HG02763 (cell line): ENCODE results near the gene RAB31.

Source experiments
- ATAC-seq: cut with Tn5 transposase; IDR thresholded peaks from one replicate; pipeline ENCODE4 v1.9.1; 2021; ENCODE audit warnings: mild to moderate bottlenecking, moderate library complexity; ENCODE audit not compliant: unreplicated experiment

Gene RAB31

DNA sequence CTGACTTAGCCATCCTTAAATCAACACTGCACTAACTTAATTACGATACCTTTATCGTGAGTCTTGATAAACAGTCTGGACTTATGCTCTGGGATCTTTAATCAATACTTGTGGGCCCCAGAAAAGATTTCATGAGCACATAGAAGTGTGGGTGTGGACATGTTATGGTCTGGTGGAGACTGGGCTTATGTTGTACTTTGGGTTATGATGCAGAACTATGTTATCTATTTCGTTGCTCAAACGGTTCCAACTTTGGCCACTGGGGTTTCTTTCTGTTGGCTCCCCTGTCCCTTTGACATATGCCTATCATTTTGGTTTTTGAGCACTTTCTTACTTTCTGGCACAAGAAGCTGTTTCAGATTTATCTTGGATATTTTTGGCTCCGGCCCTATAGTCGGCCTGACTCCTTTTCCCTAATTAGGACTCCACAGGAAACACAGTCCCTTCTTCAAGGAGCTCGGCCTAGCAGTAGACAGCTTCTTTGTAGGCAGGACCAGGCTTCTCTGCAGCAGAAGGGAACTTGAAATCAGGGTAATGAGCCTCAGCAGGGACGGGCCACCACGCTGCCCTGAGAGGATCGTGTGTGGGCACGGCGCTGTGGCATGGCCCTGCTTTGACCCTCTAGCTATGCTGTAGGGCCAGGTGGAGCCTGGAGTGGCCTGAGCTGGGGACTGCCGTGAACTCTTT is 123.1 kb downstream of the RAB31 start:
- ATAC-seq, result no peak

DNA sequence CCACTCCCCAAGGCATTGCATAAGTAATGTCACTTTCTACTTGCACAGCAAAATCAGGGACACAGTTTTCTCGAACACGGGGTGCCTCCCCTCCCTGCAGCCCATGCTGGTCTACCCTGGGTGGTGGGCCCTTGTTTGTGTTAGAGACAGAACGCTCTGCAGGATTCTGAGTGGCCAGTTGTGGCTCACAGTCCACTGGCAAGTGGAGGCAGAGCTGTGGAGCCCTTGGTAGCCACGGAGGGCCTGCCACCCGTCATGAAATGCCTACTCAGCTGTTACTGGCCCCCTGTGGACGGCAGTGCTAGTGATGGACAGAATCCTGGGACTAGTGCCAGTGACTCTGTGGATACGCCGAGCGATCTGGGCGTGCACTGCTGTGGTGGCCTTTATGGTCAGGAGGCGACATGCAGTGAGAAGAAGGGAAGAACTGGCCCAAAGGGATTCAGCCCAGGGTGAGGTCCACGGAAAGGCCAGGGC is 123.7 kb downstream of the RAB31 start:
- ATAC-seq, result no peak

DNA sequence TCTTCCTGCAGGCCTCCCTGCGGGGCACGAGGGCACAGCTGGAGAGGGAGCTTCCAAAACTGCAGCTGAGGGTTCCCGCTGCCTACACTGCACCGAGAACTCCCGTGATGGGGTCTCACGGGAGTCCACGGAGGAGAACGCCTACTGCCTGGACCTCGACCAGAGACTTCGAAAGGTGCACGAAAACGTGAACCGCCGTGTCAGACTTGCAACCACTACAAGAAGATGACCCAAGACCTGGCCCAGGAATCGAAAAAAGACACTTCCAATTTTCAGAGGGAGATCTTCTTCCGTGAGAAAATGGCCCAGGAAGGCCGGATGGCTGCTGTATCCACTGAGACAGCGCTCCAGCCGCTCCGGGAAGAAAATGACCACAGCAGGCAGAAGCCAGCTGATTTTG is 124.8 kb downstream of the RAB31 start:
- no peak for ATAC-seq

DNA sequence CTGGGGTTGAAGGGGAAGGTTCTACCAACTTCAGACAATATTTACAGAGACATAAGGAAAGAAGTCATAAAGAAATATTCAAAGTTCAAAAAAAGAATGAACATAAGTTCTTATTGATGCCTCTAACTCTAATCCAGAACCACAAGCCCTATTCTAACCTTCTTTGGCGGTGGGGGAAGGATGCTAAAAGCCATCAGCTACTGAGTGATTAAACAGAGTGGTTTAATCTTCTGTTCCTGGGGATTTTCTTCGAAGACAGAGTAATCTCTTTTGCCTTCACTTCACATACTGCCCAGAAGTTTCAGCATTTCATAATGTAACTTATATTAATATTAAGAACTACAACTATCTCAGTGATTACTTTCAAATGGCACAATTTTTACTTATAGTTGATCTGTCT is 126.5 kb downstream of the RAB31 start:
- ATAC-seq, result no peak

DNA sequence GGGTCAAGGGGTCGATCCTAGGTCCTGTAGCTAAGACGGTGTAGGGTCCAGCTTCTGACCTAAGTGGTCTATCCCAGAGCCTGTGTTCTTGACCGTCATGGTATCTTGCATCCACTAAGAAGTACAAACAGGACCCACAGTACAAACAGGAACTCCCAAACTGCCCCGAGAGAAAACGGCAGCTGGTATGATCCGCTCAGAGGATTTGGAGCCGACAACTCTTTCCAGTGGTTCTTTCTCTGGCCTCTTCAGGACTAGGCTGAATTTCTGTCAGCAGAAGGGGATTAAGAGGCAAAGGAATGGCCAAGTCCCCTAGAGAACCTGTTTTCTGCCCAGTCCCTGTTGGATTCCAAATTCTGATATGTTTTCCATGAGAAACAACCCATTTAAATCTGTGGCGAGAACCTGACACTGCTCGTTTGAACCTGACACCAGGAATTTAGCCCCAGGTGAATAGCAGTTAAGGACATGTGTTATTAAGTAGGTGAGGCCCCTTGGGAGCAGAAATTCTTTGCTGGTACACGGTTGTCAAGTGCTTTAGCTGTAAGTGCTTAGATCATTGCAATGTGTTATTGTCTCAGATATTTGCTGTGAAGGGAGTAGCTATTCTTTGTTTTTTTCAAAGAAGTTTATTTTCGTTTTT is 127.1 kb downstream of the RAB31 start:
- no peak for ATAC-seq

DNA sequence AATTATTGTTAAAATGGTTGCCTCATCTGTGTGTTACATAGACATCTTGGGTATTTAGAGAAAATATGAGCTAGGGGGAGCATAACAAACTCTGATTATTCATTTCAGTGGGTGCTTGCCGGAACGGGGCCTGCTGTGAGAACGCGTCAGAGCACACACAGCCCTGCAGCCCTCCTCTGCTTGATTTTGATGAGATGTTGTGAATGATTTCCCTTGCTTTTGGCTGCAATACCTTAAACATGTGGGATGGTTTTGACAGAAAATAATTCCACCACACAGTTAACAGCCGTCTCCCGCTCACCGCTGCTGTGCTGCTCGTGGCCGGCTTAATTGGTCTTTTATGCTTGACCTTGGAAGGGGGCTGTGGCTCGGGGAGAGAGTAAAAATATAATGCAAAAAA is 127.7 kb downstream of the RAB31 start:
- no peak for ATAC-seq

DNA sequence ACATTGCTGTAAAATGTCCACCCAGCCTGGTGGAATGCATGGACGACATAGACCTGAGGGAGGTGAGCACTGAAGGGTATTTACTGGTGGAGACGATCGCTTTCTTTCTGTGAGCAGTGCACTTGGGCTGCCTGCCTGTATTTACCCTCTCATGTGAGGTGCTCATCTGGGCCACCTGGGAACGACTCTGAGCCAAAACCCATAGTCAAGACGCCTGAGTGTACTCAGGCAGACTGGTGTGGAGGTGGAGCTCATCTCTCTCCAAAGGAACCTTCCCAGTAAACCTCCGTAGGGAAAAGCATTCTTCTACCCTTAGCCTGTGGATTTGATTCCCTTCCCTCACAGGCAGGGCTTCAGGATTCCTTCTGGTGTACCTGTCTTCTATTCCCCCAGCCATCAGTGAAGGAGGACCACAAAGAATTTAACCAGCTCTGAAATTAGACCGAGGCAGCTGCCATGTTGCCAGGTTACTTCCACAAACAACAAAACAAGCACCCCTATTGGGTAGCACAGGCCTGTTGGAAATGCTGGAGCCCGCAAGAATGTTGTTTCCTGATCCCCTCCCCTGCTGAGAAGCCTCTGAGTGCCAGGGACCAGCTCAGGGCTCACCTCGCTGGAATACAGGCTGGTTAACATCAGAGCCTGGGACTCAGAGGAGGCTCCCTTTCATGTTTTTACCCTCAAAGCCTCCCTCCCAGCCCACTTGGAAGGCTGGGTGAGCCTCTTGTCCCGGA is 130.2 kb downstream of the RAB31 start:
- ATAC-seq, result no peak

DNA sequence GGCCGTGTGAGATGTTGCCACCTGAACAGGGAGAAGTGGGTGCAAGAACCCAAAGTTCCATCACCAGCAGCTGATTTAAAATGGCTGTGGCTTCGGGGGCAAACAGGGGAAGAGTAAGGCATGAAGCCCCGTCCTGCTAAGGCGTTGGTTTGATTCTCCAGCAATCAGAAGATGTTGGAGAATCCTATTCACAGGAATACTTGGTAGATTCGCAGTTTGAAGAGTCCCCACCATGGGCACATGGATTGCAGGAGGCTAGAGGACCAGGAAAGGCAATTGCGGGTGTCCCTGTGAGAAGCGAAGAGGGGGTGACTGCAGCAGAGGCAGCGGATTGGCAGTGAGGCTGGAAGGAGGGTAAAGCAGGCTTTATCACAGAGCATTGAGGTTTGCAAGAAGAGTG is 131.1 kb downstream of the RAB31 start:
- no peak for ATAC-seq

DNA sequence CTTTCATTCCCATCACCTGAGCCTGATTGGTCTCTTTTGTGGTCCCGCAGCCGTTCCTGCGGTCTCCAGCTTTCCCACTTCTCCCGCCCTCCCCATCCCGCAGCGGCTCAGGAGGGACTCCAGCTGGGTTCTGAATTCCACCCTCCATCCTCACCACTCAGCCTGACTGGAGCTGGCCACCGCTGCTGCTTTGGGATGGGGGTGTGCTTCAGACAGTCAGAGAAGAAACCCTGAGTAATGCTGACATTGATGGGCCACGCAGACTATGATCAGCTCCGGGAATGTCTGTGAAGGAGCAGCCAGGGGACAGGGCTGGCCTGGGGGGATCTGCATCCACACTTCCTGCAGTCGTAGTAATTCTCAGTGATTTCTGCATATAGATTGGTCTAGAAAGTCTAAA is 131.8 kb downstream of the RAB31 start:
- no peak for ATAC-seq

DNA sequence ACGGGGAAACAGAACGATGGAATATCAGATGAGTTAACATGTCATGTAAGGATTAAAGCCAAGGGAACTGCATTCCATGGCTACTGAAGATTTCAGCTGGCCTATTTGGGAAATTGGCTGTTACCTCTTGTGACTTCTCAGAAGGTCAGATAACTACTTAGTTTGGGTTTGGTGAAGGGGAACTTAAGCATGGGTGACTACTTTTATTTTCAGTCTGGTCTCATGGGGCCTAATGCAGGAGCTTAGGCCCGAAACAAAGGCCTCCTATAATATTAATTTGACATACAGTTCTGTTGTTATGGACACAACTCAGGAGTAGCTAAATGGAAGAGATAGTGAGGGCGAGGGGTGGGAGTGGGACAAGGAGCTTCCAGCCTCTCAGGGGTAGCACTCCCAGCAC is 133.7 kb downstream of the RAB31 start:
- no peak for ATAC-seq

DNA sequence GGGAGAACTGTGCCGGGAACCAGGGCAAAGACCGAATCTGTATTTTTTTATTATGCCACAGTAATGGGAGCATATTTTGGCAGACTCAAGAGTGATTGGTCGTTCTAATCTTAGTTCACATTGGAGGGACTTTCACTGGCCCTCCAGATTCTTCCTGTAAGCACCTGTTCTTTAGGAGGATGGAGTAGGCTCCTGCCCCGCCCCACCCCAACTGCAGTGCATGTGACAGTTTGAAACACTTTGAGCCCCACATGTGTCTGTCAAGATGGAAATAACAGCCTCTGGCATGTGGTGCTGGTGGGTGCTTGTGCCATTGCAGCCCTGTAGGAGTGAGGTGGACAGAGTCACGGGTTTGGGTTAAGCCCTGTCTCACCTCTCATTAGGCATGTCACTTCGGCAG is 134.3 kb downstream of the RAB31 start:
- ATAC-seq, result no peak

DNA sequence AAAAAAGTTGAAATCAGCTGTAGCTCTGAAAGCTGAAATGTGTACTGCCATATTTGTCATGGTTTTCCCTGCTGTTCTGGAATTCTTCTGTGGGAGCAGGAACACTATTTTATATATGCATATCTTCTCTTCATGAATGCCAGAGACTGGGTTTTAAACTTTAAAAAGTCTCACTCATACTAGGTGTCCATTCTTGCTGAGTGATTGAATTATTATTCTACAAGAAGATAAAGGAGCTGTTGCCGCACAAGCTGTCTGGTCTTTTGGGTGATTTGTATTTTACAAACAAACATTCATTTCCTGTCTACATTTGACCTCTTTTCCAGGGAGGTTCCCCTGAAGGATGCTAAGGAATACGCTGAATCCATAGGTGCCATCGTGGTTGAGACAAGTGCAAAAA is 137.2 kb downstream of the RAB31 start:
- no peak for ATAC-seq

DNA sequence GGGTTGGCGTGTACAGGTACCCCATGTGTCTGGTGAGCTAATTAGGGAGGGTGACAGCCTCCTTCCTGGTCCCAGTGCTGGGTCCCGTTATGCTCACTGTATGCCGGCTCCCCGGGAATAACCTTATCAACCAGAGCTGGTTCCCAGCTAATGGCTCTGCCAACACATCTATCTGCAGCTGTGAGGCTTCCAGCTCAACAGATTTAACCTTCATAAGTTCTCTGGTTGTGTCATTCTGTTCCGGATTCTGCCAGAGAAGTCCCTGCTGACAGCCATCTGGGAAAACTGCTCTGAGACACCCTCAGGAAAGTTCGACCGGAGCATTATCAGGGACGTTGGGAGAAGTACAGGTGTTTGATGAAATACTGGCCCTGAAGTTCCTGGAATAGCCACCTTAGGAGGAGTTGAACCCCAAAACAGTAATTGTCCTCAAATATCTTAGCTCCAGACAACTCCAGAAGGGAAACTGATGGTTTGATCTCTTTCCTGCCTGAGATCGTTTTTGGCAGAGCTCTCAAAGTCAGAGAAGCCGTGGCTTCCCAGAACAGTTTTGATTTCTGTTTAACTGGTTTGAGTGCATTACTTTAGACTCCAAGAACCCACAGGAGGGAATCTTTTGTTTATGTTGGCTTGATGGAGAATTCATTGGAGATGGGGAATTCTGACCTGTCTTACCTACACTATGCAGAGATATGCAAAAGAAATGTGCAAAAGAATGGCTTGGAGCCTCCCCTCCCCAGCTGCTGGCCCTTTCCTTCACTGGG is 138.2 kb downstream of the RAB31 start:
- ATAC-seq, result no peak

DNA sequence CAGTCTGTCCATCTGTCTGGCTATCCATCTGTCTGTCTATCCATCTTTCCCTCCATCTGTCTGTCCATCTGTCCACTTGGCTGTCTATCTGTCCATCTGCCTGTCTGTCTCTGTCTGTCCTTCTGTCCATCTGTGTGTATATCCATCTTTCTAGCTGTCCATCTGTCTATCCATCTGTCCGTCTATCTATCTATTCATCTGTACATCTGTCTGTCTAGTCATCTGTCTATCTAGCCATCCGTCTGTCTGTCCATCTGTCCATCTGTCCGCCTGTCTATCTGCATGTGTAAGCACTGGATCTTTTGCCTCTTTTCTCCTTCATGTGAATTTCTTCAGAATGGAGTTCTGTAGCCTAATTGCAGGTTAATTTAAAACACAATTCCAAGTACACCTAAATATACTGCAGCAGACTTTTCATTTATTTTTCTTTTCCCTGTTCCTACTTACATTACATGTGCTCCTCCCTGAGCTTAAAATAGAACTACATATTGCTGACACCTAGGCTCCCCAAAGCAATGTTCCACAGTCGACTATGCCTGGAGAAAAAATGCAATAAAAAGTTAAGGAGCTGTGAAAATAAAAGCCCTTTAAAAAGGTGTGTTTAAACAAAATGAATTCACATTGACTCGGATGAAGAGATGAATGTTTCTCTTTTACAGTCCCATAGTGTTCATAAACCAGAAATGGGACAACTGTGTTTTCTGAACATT is 140.2 kb downstream of the RAB31 start:
- ATAC-seq, result no peak

DNA sequence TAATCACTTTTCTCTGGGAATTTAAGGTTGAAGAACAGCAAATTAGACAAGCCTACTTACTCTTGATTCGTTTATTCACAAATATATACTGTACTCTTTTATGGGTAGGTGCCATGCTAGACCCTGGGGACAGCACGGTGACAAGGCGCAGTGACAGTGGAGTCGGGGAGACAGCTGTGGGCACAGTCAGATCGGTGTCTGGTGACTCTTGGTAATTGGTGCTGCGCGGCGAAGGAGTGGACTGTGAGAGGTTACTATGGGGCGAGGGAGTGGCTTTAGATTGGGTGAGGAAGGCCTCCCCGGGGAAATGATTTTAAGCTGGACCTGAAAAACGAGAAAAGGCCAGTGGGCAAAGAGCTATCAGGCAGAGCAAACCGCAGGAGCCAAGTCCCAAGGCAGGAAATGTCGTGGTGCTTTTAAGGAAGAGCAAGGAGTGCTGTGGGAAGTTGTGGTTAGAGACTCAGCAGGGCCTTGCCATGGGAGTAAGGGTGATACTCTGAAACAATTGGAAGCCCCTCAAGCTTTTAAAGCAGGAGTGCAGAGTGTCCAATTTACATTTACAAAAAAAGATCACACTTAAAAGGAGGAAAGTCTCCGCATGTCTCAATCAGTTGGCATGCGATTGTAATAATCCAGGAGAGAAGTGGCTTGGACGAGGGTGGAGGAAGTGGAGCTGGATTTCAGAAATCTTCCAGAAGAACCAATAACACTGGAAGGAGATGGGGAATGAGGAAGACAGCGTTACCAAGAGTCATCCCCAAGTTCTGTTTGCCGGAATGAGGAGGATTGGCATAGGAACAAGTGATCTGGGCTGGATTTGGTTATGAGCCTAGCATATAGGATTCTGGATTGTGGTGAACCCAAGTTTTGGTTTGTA is 141.5 kb downstream of the RAB31 start:
- ATAC-seq, result no peak

DNA sequence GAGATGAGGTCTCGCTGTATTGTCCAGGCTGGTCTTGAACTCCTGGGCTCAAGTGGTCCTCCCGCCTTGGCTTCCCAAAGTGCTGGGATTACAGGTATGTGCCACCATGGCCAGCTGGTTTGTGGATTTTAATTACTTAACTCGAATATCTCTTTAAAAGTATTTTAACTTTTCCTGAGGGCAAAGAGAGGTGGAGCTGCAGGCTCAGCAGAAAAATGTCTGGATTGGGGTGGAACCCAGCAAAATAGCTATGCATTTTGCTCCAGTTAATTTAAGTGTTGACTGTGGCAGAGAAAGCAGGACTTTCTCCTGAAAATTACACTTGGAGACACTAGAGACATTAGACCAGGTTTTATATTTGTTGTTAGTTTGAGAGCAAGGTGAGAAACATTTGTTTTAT is 142.2 kb downstream of the RAB31 start:
- no peak for ATAC-seq

DNA sequence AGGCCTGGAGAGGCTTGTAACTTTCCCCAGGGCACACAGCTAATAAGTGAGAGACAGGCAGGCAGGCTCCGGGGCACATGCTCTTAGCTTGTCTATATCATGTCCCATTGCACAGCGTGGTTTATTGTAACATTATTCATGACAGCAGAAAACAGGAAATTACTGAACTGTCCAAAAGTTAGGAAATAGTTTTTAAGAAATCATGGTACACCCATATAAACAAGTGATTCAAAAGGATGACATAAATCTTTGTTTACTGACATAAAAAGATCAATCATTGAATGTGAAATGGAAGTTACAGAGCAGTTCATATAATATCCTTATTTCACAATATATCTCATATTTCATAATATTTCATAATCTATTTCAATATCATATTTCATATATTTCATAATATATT is 143.4 kb downstream of the RAB31 start:
- no peak for ATAC-seq

DNA sequence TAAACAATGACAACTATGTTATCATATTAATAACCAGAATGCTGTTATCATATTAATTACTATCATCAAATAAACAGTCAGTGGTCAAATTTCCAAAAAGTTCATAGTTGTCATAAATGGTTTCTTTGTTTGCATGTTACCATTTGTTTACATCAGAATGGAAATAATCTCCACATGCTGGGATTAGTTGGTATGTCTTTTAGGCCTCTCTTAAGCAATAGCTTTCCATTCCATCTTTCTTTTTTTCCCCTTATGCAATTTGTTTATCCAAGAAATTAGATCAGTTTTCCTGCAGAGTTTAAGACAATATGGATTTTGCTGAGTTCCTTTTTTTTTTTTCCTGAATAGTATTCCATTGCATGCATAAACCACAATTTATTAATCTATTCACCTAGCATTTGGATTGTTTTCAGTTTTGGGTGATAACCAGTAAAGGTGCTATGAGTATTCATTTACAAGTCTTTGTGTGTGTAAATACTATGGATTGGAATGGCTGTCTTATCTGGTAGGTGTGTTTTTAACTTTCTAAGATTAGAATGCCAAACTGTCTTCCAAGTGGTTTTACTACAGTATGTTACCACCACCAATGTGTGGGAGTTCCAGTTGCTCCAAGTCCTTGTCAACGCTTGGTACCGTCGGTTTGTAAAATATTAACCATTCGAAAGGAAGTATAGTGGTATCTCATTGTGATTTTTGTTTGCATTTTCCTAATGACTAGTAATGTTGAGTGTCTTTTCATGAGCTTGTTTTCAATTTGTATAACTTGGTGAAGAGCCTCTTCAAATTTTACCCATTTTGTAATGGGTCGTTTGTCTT is 144.4 kb downstream of the RAB31 start:
- ATAC-seq, result no peak
